Lung microvascular endothelial cell (primary cell): ENCODE results near the gene FCER1G. TPM values are rescaled to one million over a fixed set of nuclear protein-coding genes. Genes with fewer than 3 reads are reported as not detected.
"Not testable (repeated sequence)": the region's sequence is repeated elsewhere in the genome, so short reads cannot be mapped to it uniquely, and the experiment has no call there.

Source experiments
- DNase-seq, 2 donors: peaks; one replicate each; pipeline versions ENCODE4 v3.0.0 to v3.0.0-alpha.2; 2010; ENCODE audit warnings: low read depth in 2 of 2
- total RNA-seq: library from RNA; depleted of rRNA; stranded (reverse); fragments of >200 nt; gene quantifications from 2 replicates; pipeline ENCODE4 v1.2.1, GENCODE V29; 2014

FCER1G gene
- total RNA-seq, 1 donor from 2014 or later, result not detected

GRCh38 chr1:161206411-161207140 is 8.5 kb upstream of the FCER1G start:
- no peak for DNase-seq

- DNase-seq, result peak in 1 of 2 donors; percentile 74
These were observed 7.9 kb upstream of the FCER1G start for GRCh38 chr1:161207173-161207572.

- peak; percentile 73 to 82 for DNase-seq
These were observed 5.2 kb upstream of the FCER1G start for GRCh38 chr1:161209790-161210409.

GRCh38 chr1:161214369-161214768 is 726 bp upstream of the FCER1G start:
- DNase-seq, result no peak

GRCh38 chr1:161216945-161217712 is 2.0 kb downstream of the FCER1G start:
- DNase-seq, result peak in 1 of 2 donors; percentile 71

- no peak for DNase-seq
These were observed 2.7 kb downstream of the FCER1G start for GRCh38 chr1:161217831-161218230.

GRCh38 chr1:161218301-161219077 is 3.4 kb downstream of the FCER1G start:
- DNase-seq, result no peak

GRCh38 chr1:161219078-161219892 is 4.2 kb downstream of the FCER1G start:
- DNase-seq, result no peak

- DNase-seq, result no peak
These were observed 4.9 kb downstream of the FCER1G start for GRCh38 chr1:161220002-161220401.

GRCh38 chr1:161222175-161223019 is 7.3 kb downstream of the FCER1G start:
- no peak for DNase-seq

- no peak for DNase-seq
These were observed 9.0 kb downstream of the FCER1G start for GRCh38 chr1:161223805-161224694.

GRCh38 chr1:161224695-161225087 is 9.6 kb downstream of the FCER1G start:
- not testable (repeated sequence) for DNase-seq

GRCh38 chr1:161225178-161225533 is 10.1 kb downstream of the FCER1G start:
- DNase-seq, result no peak

- DNase-seq, result peak; percentile 97 to 100
These were observed 10.6 kb downstream of the FCER1G start, which contains the start of gene TOMM40L for GRCh38 chr1:161225534-161226319. Gene TOMM40L, plus strand, starts transcription at chr1:161226060. Its CDS starts 430 bp downstream, at chr1:161226490.

GRCh38 chr1:161226320-161226711 is 11.2 kb downstream of the FCER1G start:
- no peak for DNase-seq

GRCh38 chr1:161226759-161227158 is 11.7 kb downstream of the FCER1G start:
- DNase-seq, result no peak

- DNase-seq, result peak; percentile 80 to 85
These were observed 12.2 kb downstream of the FCER1G start for GRCh38 chr1:161227196-161227871.
